B cell (primary cell): Measurements from ENCODE around the gene ANKRD65. TPM values are rescaled to one million over a fixed set of nuclear protein-coding genes. Genes with fewer than 3 reads are reported as not detected.
"Not testable (repeated sequence)": the region's sequence is repeated elsewhere in the genome, so short reads cannot be mapped to it uniquely, and the experiment has no call there.

ENCODE experiments used
- ATAC-seq: fragments of 200-7000 bp; cut with Tn5 transposase; one replicate; pipeline ENCODE4 v1.10.0; 2021; ENCODE audit warnings: low read depth, mild to moderate bottlenecking, moderate number of reproducible peaks, moderate library complexity
- CTCF ChIA-PET: fragments of 350-600 bp; sonication (Branson Sonifier 250); formaldehyde crosslinking; loops from one replicate; lab custom pipeline; 2021; ENCODE audit warnings: antibody characterized with exemption, inconsistent platforms; lab: Charles Lee
- POLR2A ChIA-PET: fragments of 350-600 bp; sonication (Branson Sonifier 250); formaldehyde crosslinking; loops from one replicate; lab custom pipeline; 2021; ENCODE audit warnings: antibody characterized with exemption; lab: Charles Lee
- DNase-seq: peaks from one replicate; pipeline ENCODE4 v3.0.0; 2013
- H2AFZ ChIP-seq: 2 replicates; pipeline ENCODE4 v1.6.1; 2012; ENCODE audit warnings: mild to moderate bottlenecking, low read depth, low read length; ENCODE audit not compliant: insufficient read depth, poor library complexity, severe bottlenecking
- H3K27ac ChIP-seq, 2 donors: 1 replicate in 1 of 2; 2 replicates in 1 of 2; pipeline ENCODE4 v1.5.1; 2012 to 2013; ENCODE audit warnings: low read length in 2 of 2, mild to moderate bottlenecking in 2 of 2, moderate library complexity in 1 of 2
- H3K27me3 ChIP-seq, 4 experiments: fragments of 200-600 bp in 1 of 4; sonication (generic) in 1 of 4; replicated peaks in 1 of 4; 1 replicate in 2 of 4; 2 replicates in 2 of 4; pipeline versions ENCODE4 v1.6.1 to v1.7.0; 2013 to 2016; ENCODE audit warnings: low read length in 3 of 4, mild to moderate bottlenecking in 2 of 4, mixed read lengths in 1 of 4, moderate library complexity in 1 of 4; ENCODE audit not compliant: insufficient read depth in 4 of 4, control insufficient read depth in 3 of 4; ENCODE audit errors: control extremely low read depth in 1 of 4
- H3K36me3 ChIP-seq, 2 experiments: replicated peaks in 1 of 2; 1 replicate in 1 of 2; 2 replicates in 1 of 2; pipeline versions ENCODE4 v1.6.1 to v1.7.1; 2013; ENCODE audit warnings: low read length in 1 of 2; ENCODE audit not compliant: insufficient read depth in 2 of 2, control insufficient read depth in 1 of 2; ENCODE audit errors: control extremely low read depth in 1 of 2, extremely low read depth in 1 of 2
- H3K4me1 ChIP-seq, 2 donors: fragments of 200-600 bp in 1 of 2; sonication (generic) in 1 of 2; 1 replicate in 1 of 2; 2 replicates in 1 of 2; pipeline versions ENCODE4 v1.5.1 to v1.6.1; 2013 to 2017; ENCODE audit warnings: low read length in 2 of 2; ENCODE audit not compliant: control insufficient read depth in 2 of 2, insufficient read depth in 2 of 2
- H3K4me2 ChIP-seq: replicated peaks from 2 replicates; pipeline ENCODE3; 2012; ENCODE audit warnings: mild to moderate bottlenecking, low read depth, low read length; ENCODE audit not compliant: poor library complexity, severe bottlenecking
- H3K4me3 ChIP-seq, 5 experiments: fragments of 200-600 bp in 1 of 5; sonication (generic) in 1 of 5; 1 replicate in 3 of 5; 2 replicates in 2 of 5; pipeline versions ENCODE4 v1.5.1 to v1.7.0; 2011 to 2016; ENCODE audit warnings: low read length in 4 of 5, mild to moderate bottlenecking in 4 of 5, low read depth in 2 of 5, control low read depth in 1 of 5, moderate library complexity in 1 of 5; ENCODE audit not compliant: insufficient read depth in 1 of 5; ENCODE audit errors: control extremely low read depth in 1 of 5, extremely low read depth in 1 of 5
- H3K79me2 ChIP-seq: fragments of 200-600 bp; sonication (generic); one replicate; pipeline ENCODE4 v1.6.0; 2016; ENCODE audit warnings: low read length; ENCODE audit not compliant: control insufficient read depth, insufficient read depth
- H3K9ac ChIP-seq: fragments of 200-600 bp; sonication (generic); 2 replicates; pipeline ENCODE4 v1.6.1; 2017; ENCODE audit warnings: mild to moderate bottlenecking, low read length, moderate library complexity
- H3K9me3 ChIP-seq, 3 donors: one replicate each; pipeline versions ENCODE4 v1.6.1 to v1.7.1; 2013; ENCODE audit warnings: low read length in 2 of 3; ENCODE audit not compliant: control insufficient read depth in 2 of 3, insufficient read depth in 1 of 3; ENCODE audit errors: control extremely low read depth in 1 of 3
- H4K20me1 ChIP-seq: 2 replicates; pipeline ENCODE4 v1.6.0; 2012; ENCODE audit warnings: mild to moderate bottlenecking, low read length; ENCODE audit not compliant: insufficient read depth, control insufficient read depth, poor library complexity, severe bottlenecking
- H3K27ac Mint-ChIP-seq: one replicate; pipeline ENCODE4 v1.8.0; 2021; ENCODE audit warnings: mixed read lengths
- H3K27me3 Mint-ChIP-seq: one replicate; pipeline ENCODE4 v1.8.0; 2021; ENCODE audit warnings: mixed read lengths
- H3K4me1 Mint-ChIP-seq: one replicate; pipeline ENCODE4 v1.8.0; 2021; ENCODE audit warnings: mixed read lengths
- H3K4me3 Mint-ChIP-seq: one replicate; pipeline ENCODE4 v1.8.0; 2021; ENCODE audit warnings: mixed read lengths
- H3K9me3 Mint-ChIP-seq: one replicate; pipeline ENCODE4 v1.8.0; 2022; ENCODE audit warnings: mixed read lengths; ENCODE audit not compliant: insufficient read depth
- EZH2 ChIP-seq: IDR thresholded peaks from 2 replicates; pipeline ENCODE4 v1.6.1; 2012; ENCODE audit warnings: borderline replicate concordance, low read depth, mild to moderate bottlenecking, moderate library complexity, low read length; ENCODE audit not compliant: insufficient read depth, poor library complexity, severe bottlenecking
- WGBS: methylation state at CpG from one replicate; pipeline ENCODE4 v1.1.5; 2013; ENCODE audit warnings: missing lambda C conversion rate; ENCODE audit not compliant: insufficient coverage; 5-methylcytosine and 5-hydroxymethylcytosine counted together
- intact Hi-C: fragments of 100-400 bp; cut with micrococcal nuclease; formaldehyde crosslinking; loops from one replicate; pipeline ENCODE4 v1.10.0; 2022
- polyA minus RNA-seq: library from RNA; depleted of rRNA, polyadenylated mRNA; stranded (reverse); fragments of >200 nt; gene quantifications from 2 replicates; pipeline ENCODE4 v1.2.3, GENCODE V29; 2012
- polyA plus RNA-seq: library from polyadenylated mRNA; depleted of rRNA; stranded (reverse); fragments of >200 nt; gene quantifications from 2 replicates; pipeline ENCODE4 v1.2.3, GENCODE V29; 2012
- total RNA-seq, 2 donors: library from RNA; stranded (reverse); fragments of 120-200 nt in 1 of 2; gene quantifications; 1 replicate in 1 of 2; 2 replicates in 1 of 2; pipeline versions ENCODE4 v1.2.3 to v1.2.4, GENCODE V29; 2013 to 2022
- TF ChIP-seq, protein P1 (sequence below): fragments of 200-600 bp; IDR thresholded peaks from one replicate; pipeline ENCODE4 v1.8.0; 2022; ENCODE audit warnings: antibody characterized with exemption, mild to moderate bottlenecking

The ANKRD65 gene
- total RNA-seq = not detected in 2 replicates
- total RNA-seq (2013) = 0.58 TPM
- 0.12 TPM in 1 of 2 replicates, not detected in the other for polyA plus RNA-seq
- polyA minus RNA-seq = not detected in 2 replicates

DNA sequence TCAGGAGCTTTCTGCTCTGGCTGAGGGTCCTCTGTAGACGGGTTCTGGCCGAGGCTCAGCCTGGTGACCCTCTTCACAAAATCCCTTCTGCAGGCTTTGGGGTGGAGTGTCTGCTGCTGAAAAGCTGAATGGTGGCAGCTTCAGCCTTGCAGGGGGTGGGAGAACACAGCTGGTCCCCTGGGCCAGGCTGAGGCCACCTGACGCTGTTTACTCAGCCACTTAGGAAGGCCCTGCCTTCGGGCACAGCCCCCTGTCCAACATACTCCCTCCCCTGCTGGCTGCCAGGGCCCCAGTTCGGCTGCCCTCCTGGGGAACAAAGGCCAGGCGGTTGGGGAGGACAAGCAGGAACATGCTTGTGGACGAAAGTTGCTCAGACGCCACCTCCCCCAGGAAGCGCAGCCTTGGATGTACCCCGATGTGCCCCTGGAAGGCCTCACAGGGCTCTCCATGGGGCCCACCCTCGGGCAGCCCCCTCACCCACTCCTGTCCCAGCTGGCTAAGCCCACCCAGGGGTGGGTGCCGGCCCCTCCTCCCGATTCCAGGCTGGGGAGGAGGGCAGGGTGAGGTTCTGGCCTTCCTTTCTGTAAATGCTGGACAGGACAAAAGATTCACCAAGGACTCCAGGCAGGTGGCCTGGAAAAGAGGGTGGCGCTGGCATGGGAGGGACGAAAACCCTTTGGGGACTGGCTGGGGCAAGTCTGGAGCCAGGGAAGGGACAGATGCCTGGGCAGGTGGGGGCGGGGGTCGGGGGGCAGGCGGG lies at the start of gene ANKRD65:
TSS of gene ANKRD65 (minus strand) at position 130 of the 760 bp plus-strand sequence. CDS start 271 bp downstream, outside the sequence.
- peaks cover 5% of the 10 kb centered on the region for H3K4me1 Mint-ChIP-seq
- no peak for DNase-seq
- ChIA-PET CTCF (no interaction called here), POLR2A (no interaction called here)
- H3K4me2 ChIP-seq = peak within 1 kb of the TSS; percentile 33
- H3K4me1 ChIP-seq = no peaks in the 10 kb centered on the region
- no peak within 1 kb of the TSS for H3K27ac ChIP-seq
- TF ChIP-seq EZH2 = no peak
- TF ChIP-seq, protein P1, sequence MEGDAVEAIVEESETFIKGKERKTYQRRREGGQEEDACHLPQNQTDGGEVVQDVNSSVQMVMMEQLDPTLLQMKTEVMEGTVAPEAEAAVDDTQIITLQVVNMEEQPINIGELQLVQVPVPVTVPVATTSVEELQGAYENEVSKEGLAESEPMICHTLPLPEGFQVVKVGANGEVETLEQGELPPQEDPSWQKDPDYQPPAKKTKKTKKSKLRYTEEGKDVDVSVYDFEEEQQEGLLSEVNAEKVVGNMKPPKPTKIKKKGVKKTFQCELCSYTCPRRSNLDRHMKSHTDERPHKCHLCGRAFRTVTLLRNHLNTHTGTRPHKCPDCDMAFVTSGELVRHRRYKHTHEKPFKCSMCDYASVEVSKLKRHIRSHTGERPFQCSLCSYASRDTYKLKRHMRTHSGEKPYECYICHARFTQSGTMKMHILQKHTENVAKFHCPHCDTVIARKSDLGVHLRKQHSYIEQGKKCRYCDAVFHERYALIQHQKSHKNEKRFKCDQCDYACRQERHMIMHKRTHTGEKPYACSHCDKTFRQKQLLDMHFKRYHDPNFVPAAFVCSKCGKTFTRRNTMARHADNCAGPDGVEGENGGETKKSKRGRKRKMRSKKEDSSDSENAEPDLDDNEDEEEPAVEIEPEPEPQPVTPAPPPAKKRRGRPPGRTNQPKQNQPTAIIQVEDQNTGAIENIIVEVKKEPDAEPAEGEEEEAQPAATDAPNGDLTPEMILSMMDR = no peak
- H3K27ac Mint-ChIP-seq = no peak within 1 kb of the TSS
- intact Hi-C loops = no loop called here
- ATAC-seq = no peak
- H3K27me3 Mint-ChIP-seq = peaks cover 21% of the 10 kb centered on the region
- no peaks in the 10 kb centered on the region for H4K20me1 ChIP-seq
- H2AFZ ChIP-seq = no peak within 1 kb of the TSS
- H3K27me3 ChIP-seq = peaks cover 0 to 30% (median 6%) of the 10 kb centered on the region in 4 experiments
- WGBS = 84% methylated on average over 16 of the region's 18 CpGs
- no peak within 1 kb of the TSS for H3K4me3 Mint-ChIP-seq
- H3K4me3 ChIP-seq = no peak within 1 kb of the TSS
- no peaks in the 10 kb centered on the region for H3K9me3 Mint-ChIP-seq
- peaks cover 0 to 5% (median 0%) of the 10 kb centered on the region in 3 donors for H3K9me3 ChIP-seq
- H3K79me2 ChIP-seq = no peaks in the 10 kb centered on the region
- H3K9ac ChIP-seq = no peak within 1 kb of the TSS
- H3K36me3 ChIP-seq = no peaks in the 10 kb centered on the region

DNA sequence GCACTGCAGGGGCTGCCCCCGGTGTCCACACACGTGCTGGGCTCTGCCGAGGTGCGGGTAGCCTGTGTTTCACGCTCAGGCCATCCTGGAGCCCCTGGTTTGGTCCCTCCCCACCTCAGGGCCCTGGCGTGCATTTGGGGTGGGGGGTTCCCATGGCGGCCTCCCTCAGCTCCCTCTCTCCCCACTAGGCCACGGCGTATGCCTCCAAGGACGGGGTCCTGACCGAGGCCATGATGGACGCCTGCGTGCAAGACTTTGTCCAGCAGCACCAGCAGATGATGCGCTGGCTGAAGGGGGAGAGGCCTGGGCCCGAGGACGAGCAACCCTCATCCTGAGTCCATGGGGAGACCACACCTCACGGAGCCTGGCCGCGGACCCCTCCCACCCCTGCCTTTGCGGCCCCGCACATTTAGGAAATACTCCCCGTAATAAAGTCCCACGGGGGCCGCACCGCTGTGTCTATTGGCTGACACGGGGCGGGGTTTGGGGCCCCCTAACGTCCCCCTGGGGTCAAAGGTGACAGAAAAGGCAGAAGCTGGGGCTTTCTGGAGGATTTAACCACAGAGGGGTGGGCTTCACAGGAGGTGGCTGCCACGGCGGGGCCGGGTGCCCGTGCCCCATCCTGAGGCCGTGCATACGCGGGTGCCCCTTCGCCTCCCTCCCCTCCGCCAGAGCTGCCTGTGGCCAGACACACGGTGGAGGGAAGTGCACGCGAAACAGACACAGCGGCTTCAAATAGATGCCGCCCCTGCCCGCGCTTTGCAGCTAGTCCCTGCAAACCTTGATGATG lies 47.3 kb upstream of the ANKRD65 start:
- H3K27me3 ChIP-seq, H3K27ac Mint-ChIP-seq, H2AFZ ChIP-seq, CTCF ChIA-PET, H4K20me1 ChIP-seq, H3K27me3 Mint-ChIP-seq, H3K9me3 Mint-ChIP-seq, DNase-seq, H3K79me2 ChIP-seq, H3K9me3 ChIP-seq, H3K4me3 ChIP-seq, H3K4me3 Mint-ChIP-seq, H3K9ac ChIP-seq, H3K27ac ChIP-seq, H3K4me2 ChIP-seq, POLR2A ChIA-PET, intact Hi-C loops, ATAC-seq, H3K36me3 ChIP-seq: not testable (repeated sequence)
- H3K4me1 Mint-ChIP-seq = peaks cover 22% of the 10 kb centered on the region
- H3K4me1 ChIP-seq = peaks cover 13% of the 10 kb centered on the region in 2 donors
- 72% methylated on average over 11 of the region's 44 CpGs for WGBS
